OCI-LY1 (cell line): ENCODE data around the gene SPHK2.

Source experiments
- EZH2 ChIP-seq: fragments of 200-600 bp; sonication (generic), shearing (Covaris generic); IDR thresholded peaks from 2 replicates; pipeline ENCODE4 v1.8.0; 2017; ENCODE audit warnings: borderline replicate concordance, mixed run types, mild to moderate bottlenecking, antibody characterized with exemption, low read length, moderate library complexity, mixed read lengths
- TF ChIP-seq, protein P1 (sequence below): fragments of 200-600 bp; sonication (generic), shearing (Covaris generic); IDR thresholded peaks from 2 replicates; pipeline ENCODE4 v1.5.1; 2017; ENCODE audit warnings: mild to moderate bottlenecking, antibody characterized with exemption, low read length, moderate library complexity, mixed read lengths

DNA sequence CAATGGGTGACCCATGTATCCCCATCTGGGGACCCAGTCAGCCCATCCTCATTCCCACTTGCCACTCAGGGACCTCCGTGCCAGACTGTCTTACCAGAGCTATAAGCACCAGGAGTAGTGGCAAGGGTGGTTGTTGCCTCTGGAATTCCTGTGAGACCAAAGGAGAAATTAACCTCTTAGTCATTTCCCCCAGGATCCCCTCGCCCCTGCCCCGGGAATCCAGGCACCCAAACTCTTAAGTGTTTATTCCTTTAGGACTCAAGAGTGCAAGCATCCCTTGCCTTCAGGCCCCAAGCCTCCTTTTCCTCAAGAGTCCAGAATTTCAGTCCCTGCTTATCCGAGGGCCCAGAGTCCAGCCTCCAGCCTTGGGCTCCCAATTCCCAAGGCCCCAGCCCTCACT, 44.4 kb downstream of the SPHK2 start:
- TF ChIP-seq, protein P1, sequence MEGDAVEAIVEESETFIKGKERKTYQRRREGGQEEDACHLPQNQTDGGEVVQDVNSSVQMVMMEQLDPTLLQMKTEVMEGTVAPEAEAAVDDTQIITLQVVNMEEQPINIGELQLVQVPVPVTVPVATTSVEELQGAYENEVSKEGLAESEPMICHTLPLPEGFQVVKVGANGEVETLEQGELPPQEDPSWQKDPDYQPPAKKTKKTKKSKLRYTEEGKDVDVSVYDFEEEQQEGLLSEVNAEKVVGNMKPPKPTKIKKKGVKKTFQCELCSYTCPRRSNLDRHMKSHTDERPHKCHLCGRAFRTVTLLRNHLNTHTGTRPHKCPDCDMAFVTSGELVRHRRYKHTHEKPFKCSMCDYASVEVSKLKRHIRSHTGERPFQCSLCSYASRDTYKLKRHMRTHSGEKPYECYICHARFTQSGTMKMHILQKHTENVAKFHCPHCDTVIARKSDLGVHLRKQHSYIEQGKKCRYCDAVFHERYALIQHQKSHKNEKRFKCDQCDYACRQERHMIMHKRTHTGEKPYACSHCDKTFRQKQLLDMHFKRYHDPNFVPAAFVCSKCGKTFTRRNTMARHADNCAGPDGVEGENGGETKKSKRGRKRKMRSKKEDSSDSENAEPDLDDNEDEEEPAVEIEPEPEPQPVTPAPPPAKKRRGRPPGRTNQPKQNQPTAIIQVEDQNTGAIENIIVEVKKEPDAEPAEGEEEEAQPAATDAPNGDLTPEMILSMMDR: no peak
- TF ChIP-seq EZH2: no peak
